Activated T-helper 9 cell treated with anti-CD3 and anti-CD28 coated beads, Interleukin-2, amount 50 U/mL, for 16 hours (primary cell): ENCODE data around the gene ANXA6.
A peak's percentile ranks its signal among the peaks of the same experiment; 100 is the strongest.
"Not testable (repeated sequence)": the region's sequence is repeated elsewhere in the genome, so short reads cannot be mapped to it uniquely, and the experiment has no call there.

ENCODE experiments used
- DNase-seq: peaks from one replicate; pipeline ENCODE4 v3.0.0-alpha.2; 2020; ENCODE audit warnings: low read depth

Gene ANXA6

DNA sequence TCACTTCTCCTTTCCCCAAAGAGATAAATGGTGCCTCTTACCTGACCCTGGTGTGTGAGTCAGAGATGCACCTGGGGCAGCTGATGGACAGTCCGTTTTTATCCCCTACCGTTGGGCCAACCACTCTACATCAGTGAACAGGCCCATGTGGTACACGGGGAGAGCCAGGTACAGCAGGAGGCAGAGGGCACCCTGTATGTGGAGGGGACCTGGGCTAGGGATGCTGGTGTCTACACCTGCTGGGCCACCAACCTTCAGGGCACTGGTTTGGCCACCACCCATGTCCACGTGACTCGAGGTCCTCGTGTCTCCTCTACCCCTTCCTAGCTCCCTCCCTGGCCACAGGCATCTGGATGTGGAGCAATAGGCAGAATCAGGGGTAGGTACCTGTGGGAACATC, 22.7 kb upstream of the ANXA6 start:
- DNase-seq: no peak

- no peak for DNase-seq
Observed at GRCh38 chr5:151179489-151179840, 21.9 kb upstream of the ANXA6 start.

- no peak for DNase-seq
Observed at GRCh38 chr5:151178777-151179488, 21.4 kb upstream of the ANXA6 start.

GRCh38 chr5:151178372-151178771, 20.8 kb upstream of the ANXA6 start:
- no peak for DNase-seq

GRCh38 chr5:151176268-151176667, 18.7 kb upstream of the ANXA6 start:
- not testable (repeated sequence) for DNase-seq

DNA sequence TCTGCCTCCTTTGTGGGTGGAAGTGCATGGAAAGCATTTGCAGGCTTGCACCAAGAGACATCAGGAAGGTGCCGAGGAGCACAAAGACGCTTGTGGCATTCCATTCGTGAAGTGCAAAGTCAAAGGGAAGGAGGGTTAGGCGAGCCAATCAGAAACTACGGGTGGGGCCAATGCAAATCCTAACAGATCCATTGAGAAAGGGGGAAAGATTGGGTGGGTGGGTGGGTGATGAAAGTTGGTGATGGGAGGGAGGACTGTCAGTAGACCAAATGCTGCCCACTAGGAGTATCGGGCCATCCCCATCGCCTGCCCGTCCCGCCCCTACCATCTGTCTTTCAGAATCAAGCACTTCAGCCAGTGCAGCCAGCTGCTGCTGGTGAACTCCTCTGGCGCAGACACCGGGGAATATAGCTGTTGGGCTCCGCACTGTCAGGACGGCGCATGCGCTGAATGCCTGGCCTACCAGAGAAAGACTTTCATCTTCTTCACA, 17.1 kb upstream of the ANXA6 start:
- no peak for DNase-seq

GRCh38 chr5:151173711-151174611, 16.4 kb upstream of the ANXA6 start:
- no peak for DNase-seq

DNA sequence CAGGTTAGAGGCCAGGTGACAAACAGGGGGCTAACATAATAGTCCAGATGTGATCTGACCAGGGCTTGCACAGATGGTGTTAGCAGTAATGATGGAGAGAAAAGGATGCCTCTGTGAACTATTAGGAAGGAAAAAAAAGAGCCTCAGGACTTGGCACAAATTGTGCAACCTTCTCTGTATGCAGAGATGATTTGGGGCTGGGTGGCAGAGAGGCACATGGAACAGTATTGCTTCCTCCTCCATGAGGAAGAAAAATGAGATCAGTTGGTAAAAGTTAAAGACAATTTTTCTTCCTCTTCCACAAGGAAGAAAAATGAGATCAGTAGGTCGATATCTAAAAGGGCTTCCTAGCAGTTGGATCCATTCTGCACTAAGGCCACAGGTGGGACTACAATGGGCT, 13.9 kb upstream of the ANXA6 start:
- DNase-seq: no peak

GRCh38 chr5:151168602-151169344, 11.2 kb upstream of the ANXA6 start:
- no peak for DNase-seq

- DNase-seq: no peak
Observed at GRCh38 chr5:151167022-151167421, 9.4 kb upstream of the ANXA6 start.

DNA sequence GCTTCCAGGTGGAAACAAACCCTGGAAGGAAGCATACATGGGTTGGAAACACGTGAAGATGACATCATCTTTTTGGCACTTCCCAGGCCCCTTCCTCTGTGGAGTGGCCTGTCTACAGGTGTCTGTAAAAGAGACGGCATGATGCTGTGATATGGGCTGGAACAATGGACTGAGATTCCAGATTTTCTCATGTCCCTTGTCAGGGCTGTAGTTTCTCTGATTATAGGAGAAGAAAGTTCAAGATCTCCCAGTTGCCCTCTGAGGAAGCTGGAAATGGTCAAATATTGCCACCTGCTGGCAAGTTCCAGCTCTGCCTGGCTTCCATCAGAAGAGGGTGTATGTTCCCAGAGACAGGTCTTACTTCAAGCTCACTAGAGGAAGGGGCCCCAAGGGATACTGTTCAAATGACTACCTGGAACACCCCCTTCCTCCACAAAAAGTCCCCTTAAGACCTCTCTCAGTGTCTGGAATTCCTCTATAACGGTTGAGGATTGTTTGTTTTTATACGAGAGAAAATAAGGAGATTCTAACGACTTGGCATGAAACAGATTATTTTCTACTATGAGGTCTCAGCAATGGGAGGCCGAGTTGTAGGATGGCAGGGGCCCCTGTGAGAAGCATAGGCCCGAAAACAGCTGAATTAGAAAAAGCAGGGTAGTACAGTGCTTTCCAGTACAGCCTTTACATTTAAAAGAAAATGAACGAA, 7.3 kb upstream of the ANXA6 start:
- DNase-seq: peak; percentile 64

DNA sequence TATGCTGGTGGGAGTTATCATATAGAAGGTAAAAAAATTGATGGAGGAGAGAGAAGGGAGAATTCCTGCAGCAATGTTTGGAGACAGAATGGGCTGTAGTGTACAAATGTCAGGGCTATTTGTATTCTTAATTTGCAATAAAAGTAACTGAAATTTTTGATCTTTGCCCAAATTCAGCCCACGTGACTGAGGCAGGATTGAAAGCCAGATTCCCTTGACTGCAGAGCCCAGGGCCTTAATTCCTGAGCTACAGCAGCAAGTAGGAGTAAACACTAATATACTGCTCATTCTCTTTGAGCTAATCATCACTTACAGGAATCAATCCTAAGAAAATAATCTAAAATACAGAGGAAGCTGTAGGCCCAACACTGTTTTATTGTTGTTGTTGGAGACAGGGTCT, 5.2 kb upstream of the ANXA6 start:
- no peak for DNase-seq

GRCh38 chr5:151159649-151160373, 2.2 kb upstream of the ANXA6 start:
- no peak for DNase-seq

GRCh38 chr5:151158287-151158661, 695 bp upstream of the ANXA6 start:
- DNase-seq: no peak

- no peak for DNase-seq
Observed at GRCh38 chr5:151156507-151157420, 815 bp downstream of the ANXA6 start.

DNA sequence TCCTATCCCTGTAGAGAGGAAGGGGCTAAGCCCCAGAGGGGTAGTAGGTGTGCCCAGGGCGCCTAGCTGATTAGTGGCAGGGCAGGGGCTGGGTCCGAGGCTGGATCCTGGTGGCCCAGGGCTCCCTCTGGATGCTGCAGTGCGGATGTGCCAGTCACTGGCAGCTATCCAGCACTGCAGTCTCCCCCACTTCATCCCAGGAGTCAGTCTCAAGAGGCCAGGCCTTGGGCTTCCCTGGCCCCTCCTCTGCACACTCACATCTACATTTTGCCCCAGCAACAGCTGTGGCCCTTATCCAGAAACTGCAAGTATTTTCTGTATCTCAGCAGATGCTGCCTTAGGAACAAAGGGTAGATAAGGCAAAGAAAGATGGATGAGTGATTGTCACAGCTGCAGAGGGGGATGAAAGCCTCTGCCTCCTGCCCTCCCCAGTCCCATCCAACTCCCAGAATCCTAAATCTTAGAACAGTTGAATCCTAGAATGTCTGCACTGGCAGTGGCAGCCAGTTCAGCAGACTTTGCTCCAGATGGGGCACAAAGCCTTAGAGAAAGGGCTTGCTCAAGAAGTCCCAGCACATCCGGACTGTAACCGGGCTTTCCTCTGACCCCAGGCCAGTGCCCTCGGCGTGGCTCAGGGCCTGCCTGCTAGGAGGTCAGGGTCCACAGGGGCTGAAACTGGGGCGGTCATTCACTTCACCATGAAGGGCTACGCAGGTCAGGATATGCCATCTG, 1.6 kb downstream of the ANXA6 start:
- no peak for DNase-seq

GRCh38 chr5:151154931-151155774, 2.4 kb downstream of the ANXA6 start:
- DNase-seq: peak; percentile 31

DNA sequence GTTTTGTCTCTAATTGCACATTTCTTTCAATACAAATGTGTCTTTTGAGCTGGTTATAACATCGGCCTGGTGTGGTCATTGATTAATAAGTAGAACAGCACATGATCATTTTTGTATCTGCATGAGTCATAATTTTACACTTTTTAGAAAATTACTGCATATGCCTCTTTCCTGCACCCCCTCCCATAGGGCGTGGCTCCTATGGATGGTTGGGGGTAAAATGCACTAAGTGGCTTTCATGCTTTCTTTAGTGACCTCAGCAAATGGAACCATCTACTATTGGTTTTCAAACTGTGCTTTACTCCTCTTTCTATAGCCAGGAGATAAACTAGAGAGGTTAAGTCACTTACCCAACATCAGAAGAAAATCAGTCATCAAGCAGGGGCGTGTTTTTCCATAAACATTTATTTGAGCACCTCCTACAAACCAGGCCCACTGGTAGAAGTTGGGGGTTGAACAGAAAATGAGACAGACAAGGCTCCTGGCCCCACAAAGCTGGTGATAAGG, 3.8 kb downstream of the ANXA6 start:
- DNase-seq: peak; percentile 31
